Measurements from ENCODE around the gene GALNT14.

GALNT14 gene

GRCh38 chr2:31047599-31047998 lies 90.6 kb downstream of the GALNT14 start:
- no peak overlapping the region for H3K4me3 ChIP-seq (ENCODE audit: low read length in 2 of 2)
- H3K27ac ChIP-seq (ENCODE audit: low read length) = no peak overlapping the region
- H3K9ac ChIP-seq (ENCODE audit: low read length in 2 of 2) = no peak overlapping the region
- no peaks in the 10 kb centered on the region for H3K4me1 ChIP-seq (ENCODE audit: control insufficient read depth, insufficient read depth, low read length)
- H3K36me3 ChIP-seq (ENCODE audit: control insufficient read depth in 2 of 2, insufficient read depth in 2 of 2, low read length in 2 of 2) = no peaks in the 10 kb centered on the region
- H3K27me3 ChIP-seq (ENCODE audit: control insufficient read depth in 1 of 2, insufficient read depth in 2 of 2, low read length in 2 of 2) = peaks cover 0 to under 1% of the 10 kb centered on the region in 2 donors
- no peaks in the 10 kb centered on the region for H3K9me3 ChIP-seq (ENCODE audit: control insufficient read depth in 2 of 2, low read length in 2 of 2)

GRCh38 chr2:31038385-31038784 lies 99.9 kb downstream of the GALNT14 start:
- Histone ChIP-seq H3K27ac (ENCODE audit: low read length) (no peak overlapping the region), H3K9ac (ENCODE audit: low read length in 2 of 2) (no peak overlapping the region), H3K27me3 (ENCODE audit: control insufficient read depth in 1 of 2, insufficient read depth in 2 of 2, low read length in 2 of 2) (peaks cover 0 to 4% of the 10 kb centered on the region in 2 donors), H3K36me3 (ENCODE audit: control insufficient read depth in 2 of 2, insufficient read depth in 2 of 2, low read length in 2 of 2) (no peaks in the 10 kb centered on the region), H3K9me3 (ENCODE audit: control insufficient read depth in 2 of 2, low read length in 2 of 2) (peaks cover 5 to 18% of the 10 kb centered on the region in 2 donors), H3K4me3 (ENCODE audit: low read length in 2 of 2) (no peak overlapping the region), H3K4me1 (ENCODE audit: control insufficient read depth, insufficient read depth, low read length) (no peaks in the 10 kb centered on the region)

GRCh38 chr2:31037058-31037457 lies 101.2 kb downstream of the GALNT14 start:
- H3K27ac ChIP-seq (ENCODE audit: low read length) = no peak overlapping the region
- peaks cover 5 to 18% of the 10 kb centered on the region in 2 donors for H3K9me3 ChIP-seq (ENCODE audit: control insufficient read depth in 2 of 2, low read length in 2 of 2)
- no peak overlapping the region for H3K9ac ChIP-seq (ENCODE audit: low read length in 2 of 2)
- H3K4me3 ChIP-seq (ENCODE audit: low read length in 2 of 2) = no peak overlapping the region
- no peaks in the 10 kb centered on the region for H3K27me3 ChIP-seq (ENCODE audit: control insufficient read depth in 1 of 2, insufficient read depth in 2 of 2, low read length in 2 of 2)
- no peaks in the 10 kb centered on the region for H3K36me3 ChIP-seq (ENCODE audit: control insufficient read depth in 2 of 2, insufficient read depth in 2 of 2, low read length in 2 of 2)
- H3K4me1 ChIP-seq (ENCODE audit: control insufficient read depth, insufficient read depth, low read length) = no peaks in the 10 kb centered on the region

- H3K9me3 ChIP-seq (ENCODE audit: control insufficient read depth in 2 of 2, low read length in 2 of 2) = peaks cover 16 to 20% of the 10 kb centered on the region in 2 donors
- peaks cover 0 to 3% of the 10 kb centered on the region in 2 donors for H3K27me3 ChIP-seq (ENCODE audit: control insufficient read depth in 1 of 2, insufficient read depth in 2 of 2, low read length in 2 of 2)
- H3K4me3 ChIP-seq (ENCODE audit: low read length in 2 of 2) = no peak overlapping the region
- no peak overlapping the region for H3K27ac ChIP-seq (ENCODE audit: low read length)
- H3K36me3 ChIP-seq (ENCODE audit: control insufficient read depth in 2 of 2, insufficient read depth in 2 of 2, low read length in 2 of 2) = no peaks in the 10 kb centered on the region
- H3K4me1 ChIP-seq (ENCODE audit: control insufficient read depth, insufficient read depth, low read length) = no peaks in the 10 kb centered on the region
- no peak overlapping the region for H3K9ac ChIP-seq (ENCODE audit: low read length in 2 of 2)
Observed at GRCh38 chr2:31033032-31033431, 105.2 kb downstream of the GALNT14 start.

GRCh38 chr2:31032475-31032874 lies 105.8 kb downstream of the GALNT14 start:
- Histone ChIP-seq H3K4me1 (ENCODE audit: control insufficient read depth, insufficient read depth, low read length) (no peaks in the 10 kb centered on the region), H3K27ac (ENCODE audit: low read length) (no peak overlapping the region), H3K9ac (ENCODE audit: low read length in 2 of 2) (no peak overlapping the region), H3K9me3 (ENCODE audit: control insufficient read depth in 2 of 2, low read length in 2 of 2) (peaks cover 13 to 18% of the 10 kb centered on the region in 2 donors), H3K4me3 (ENCODE audit: low read length in 2 of 2) (no peak overlapping the region), H3K27me3 (ENCODE audit: control insufficient read depth in 1 of 2, insufficient read depth in 2 of 2, low read length in 2 of 2) (peaks cover 0 to 3% of the 10 kb centered on the region in 2 donors), H3K36me3 (ENCODE audit: control insufficient read depth in 2 of 2, insufficient read depth in 2 of 2, low read length in 2 of 2) (no peaks in the 10 kb centered on the region)

GRCh38 chr2:31031132-31031706 lies 107.0 kb downstream of the GALNT14 start:
- no peaks in the 10 kb centered on the region for H3K36me3 ChIP-seq (ENCODE audit: control insufficient read depth in 2 of 2, insufficient read depth in 2 of 2, low read length in 2 of 2)

GRCh38 chr2:31028417-31028816 lies 109.8 kb downstream of the GALNT14 start:
- Histone ChIP-seq H3K4me3 (ENCODE audit: low read length in 2 of 2) (no peak overlapping the region), H3K36me3 (ENCODE audit: control insufficient read depth in 2 of 2, insufficient read depth in 2 of 2, low read length in 2 of 2) (no peaks in the 10 kb centered on the region), H3K9ac (ENCODE audit: low read length in 2 of 2) (no peak overlapping the region), H3K9me3 (ENCODE audit: control insufficient read depth in 2 of 2, low read length in 2 of 2) (peaks cover 2 to 10% of the 10 kb centered on the region in 2 donors), H3K27ac (ENCODE audit: low read length) (no peak overlapping the region), H3K27me3 (ENCODE audit: control insufficient read depth in 1 of 2, insufficient read depth in 2 of 2, low read length in 2 of 2) (peaks cover 0 to 3% of the 10 kb centered on the region in 2 donors), H3K4me1 (ENCODE audit: control insufficient read depth, insufficient read depth, low read length) (no peaks in the 10 kb centered on the region)

More at GRCh38 chr2:31031132-31031706, 107.0 kb downstream of the GALNT14 start:
- Histone ChIP-seq H3K9me3 (ENCODE audit: control insufficient read depth in 2 of 2, low read length in 2 of 2) (peaks cover 10% of the 10 kb centered on the region in 2 donors), H3K4me3 (ENCODE audit: low read length in 2 of 2) (no peak overlapping the region), H3K9ac (ENCODE audit: low read length in 2 of 2) (no peak overlapping the region), H3K27ac (ENCODE audit: low read length) (no peak overlapping the region), H3K4me1 (ENCODE audit: control insufficient read depth, insufficient read depth, low read length) (no peaks in the 10 kb centered on the region), H3K27me3 (ENCODE audit: control insufficient read depth in 1 of 2, insufficient read depth in 2 of 2, low read length in 2 of 2) (peaks cover 0 to 3% of the 10 kb centered on the region in 2 donors)

GRCh38 chr2:31027549-31027948 lies 110.7 kb downstream of the GALNT14 start:
- Histone ChIP-seq H3K27me3 (ENCODE audit: control insufficient read depth in 1 of 2, insufficient read depth in 2 of 2, low read length in 2 of 2) (peaks cover 0 to 3% of the 10 kb centered on the region in 2 donors), H3K4me1 (ENCODE audit: control insufficient read depth, insufficient read depth, low read length) (no peaks in the 10 kb centered on the region), H3K27ac (ENCODE audit: low read length) (no peak overlapping the region), H3K36me3 (ENCODE audit: control insufficient read depth in 2 of 2, insufficient read depth in 2 of 2, low read length in 2 of 2) (no peaks in the 10 kb centered on the region), H3K9ac (ENCODE audit: low read length in 2 of 2) (no peak overlapping the region), H3K4me3 (ENCODE audit: low read length in 2 of 2) (no peak overlapping the region), H3K9me3 (ENCODE audit: control insufficient read depth in 2 of 2, low read length in 2 of 2) (peaks cover 2 to 10% of the 10 kb centered on the region in 2 donors)

- H3K9ac ChIP-seq (ENCODE audit: low read length in 2 of 2) = no peak overlapping the region
- no peaks in the 10 kb centered on the region for H3K36me3 ChIP-seq (ENCODE audit: control insufficient read depth in 2 of 2, insufficient read depth in 2 of 2, low read length in 2 of 2)
- no peak overlapping the region for H3K27ac ChIP-seq (ENCODE audit: low read length)
- H3K4me3 ChIP-seq (ENCODE audit: low read length in 2 of 2) = no peak overlapping the region
- no peaks in the 10 kb centered on the region for H3K4me1 ChIP-seq (ENCODE audit: control insufficient read depth, insufficient read depth, low read length)
- peaks cover 0 to under 1% of the 10 kb centered on the region in 2 donors for H3K9me3 ChIP-seq (ENCODE audit: control insufficient read depth in 2 of 2, low read length in 2 of 2)
- peaks cover 0 to 3% of the 10 kb centered on the region in 2 donors for H3K27me3 ChIP-seq (ENCODE audit: control insufficient read depth in 1 of 2, insufficient read depth in 2 of 2, low read length in 2 of 2)
Observed at GRCh38 chr2:31023541-31023940, 114.7 kb downstream of the GALNT14 start.

- Histone ChIP-seq H3K4me1 (ENCODE audit: control insufficient read depth, insufficient read depth, low read length) (no peaks in the 10 kb centered on the region), H3K4me3 (ENCODE audit: low read length in 2 of 2) (no peak overlapping the region), H3K9ac (ENCODE audit: low read length in 2 of 2) (no peak overlapping the region), H3K36me3 (ENCODE audit: control insufficient read depth in 2 of 2, insufficient read depth in 2 of 2, low read length in 2 of 2) (no peaks in the 10 kb centered on the region), H3K27me3 (ENCODE audit: control insufficient read depth in 1 of 2, insufficient read depth in 2 of 2, low read length in 2 of 2) (no peaks in the 10 kb centered on the region), H3K27ac (ENCODE audit: low read length) (no peak overlapping the region), H3K9me3 (ENCODE audit: control insufficient read depth in 2 of 2, low read length in 2 of 2) (no peaks in the 10 kb centered on the region)
Observed at GRCh38 chr2:31020713-31021112, 117.5 kb downstream of the GALNT14 start.

- no peak overlapping the region for H3K4me3 ChIP-seq (ENCODE audit: low read length in 2 of 2)
- H3K9ac ChIP-seq (ENCODE audit: low read length in 2 of 2) = no peak overlapping the region
- H3K4me1 ChIP-seq (ENCODE audit: control insufficient read depth, insufficient read depth, low read length) = no peaks in the 10 kb centered on the region
- H3K27me3 ChIP-seq (ENCODE audit: control insufficient read depth in 1 of 2, insufficient read depth in 2 of 2, low read length in 2 of 2) = no peaks in the 10 kb centered on the region
- no peaks in the 10 kb centered on the region for H3K9me3 ChIP-seq (ENCODE audit: control insufficient read depth in 2 of 2, low read length in 2 of 2)
- H3K36me3 ChIP-seq (ENCODE audit: control insufficient read depth in 2 of 2, insufficient read depth in 2 of 2, low read length in 2 of 2) = no peaks in the 10 kb centered on the region
- H3K27ac ChIP-seq (ENCODE audit: low read length) = no peak overlapping the region
Observed at GRCh38 chr2:31018280-31018679, 120.0 kb downstream of the GALNT14 start.

Measured in stomach smooth muscle (tissue), 2 donors.